Neural progenitor cell (in vitro differentiated cells): ENCODE data around the gene IPO8. TPM values are rescaled to one million over a fixed set of nuclear protein-coding genes. Genes with fewer than 3 reads are reported as not detected.

Source experiments
- DNase-seq: peaks from one replicate; pipeline ENCODE4 v3.0.0-alpha.2; 2016; ENCODE audit warnings: low spot score
- H2AFZ ChIP-seq: fragments of 200-600 bp; sonication (generic); replicated peaks from 2 replicates; pipeline ENCODE4 v1.6.1; 2016; ENCODE audit warnings: antibody characterized with exemption
- H3F3A ChIP-seq: fragments of 200-600 bp; sonication (generic); 2 replicates; pipeline ENCODE4 v1.6.1; 2016; ENCODE audit warnings: antibody characterized with exemption, low read depth
- H3K27ac ChIP-seq: fragments of 200-600 bp; sonication (generic); 2 replicates; pipeline ENCODE4 v1.5.1; 2016; ENCODE audit warnings: mild to moderate bottlenecking
- H3K27me3 ChIP-seq: fragments of 200-600 bp; sonication (generic); 2 replicates; pipeline ENCODE4 v1.6.1; 2016; ENCODE audit warnings: mild to moderate bottlenecking, moderate library complexity
- H3K36me3 ChIP-seq: fragments of 200-600 bp; sonication (generic); 2 replicates; pipeline ENCODE4 v1.5.1; 2016
- H3K4me1 ChIP-seq: fragments of 200-600 bp; sonication (generic); 2 replicates; pipeline ENCODE4 v1.6.1; 2016; ENCODE audit warnings: mixed run types
- H3K4me2 ChIP-seq: fragments of 200-600 bp; sonication (generic); 2 replicates; pipeline ENCODE4 v1.6.1; 2016
- H3K4me3 ChIP-seq: fragments of 200-600 bp; sonication (generic); 2 replicates; pipeline ENCODE4 v1.5.1; 2016
- H3K79me2 ChIP-seq: fragments of 200-600 bp; sonication (generic); 2 replicates; pipeline ENCODE4 v1.6.1; 2016; ENCODE audit warnings: low read depth
- H3K9ac ChIP-seq: fragments of 200-600 bp; sonication (generic); 2 replicates; pipeline ENCODE4 v1.6.1; 2016
- H3K9me3 ChIP-seq: fragments of 200-600 bp; sonication (generic); 2 replicates; pipeline ENCODE4 v1.5.1; 2016; ENCODE audit warnings: low read depth
- H4K20me1 ChIP-seq: fragments of 200-600 bp; sonication (generic); 2 replicates; pipeline ENCODE4 v1.6.1; 2016; ENCODE audit warnings: low read depth
- H3K27ac Mint-ChIP-seq: 3 replicates; pipeline ENCODE4 v1.8.0; 2021; ENCODE audit warnings: mixed read lengths
- H3K27me3 Mint-ChIP-seq: 2 replicates; pipeline ENCODE4 v1.8.0; 2022; ENCODE audit warnings: low read depth, mild to moderate bottlenecking, inconsistent platforms, moderate library complexity, mixed read lengths; ENCODE audit not compliant: insufficient read depth
- H3K36me3 Mint-ChIP-seq: 3 replicates; pipeline ENCODE4 v1.8.0; 2021; ENCODE audit warnings: mixed read lengths
- H3K4me1 Mint-ChIP-seq: 3 replicates; pipeline ENCODE4 v1.8.0; 2021; ENCODE audit warnings: mixed read lengths
- H3K4me3 Mint-ChIP-seq: 3 replicates; pipeline ENCODE4 v1.8.0; 2021; ENCODE audit warnings: mild to moderate bottlenecking, moderate library complexity, mixed read lengths
- H3K9me3 Mint-ChIP-seq: 3 replicates; pipeline ENCODE4 v1.8.0; 2020; ENCODE audit warnings: mixed read lengths
- EZH2 ChIP-seq: fragments of 200-600 bp; sonication (generic); IDR thresholded peaks from 2 replicates; pipeline ENCODE4 v1.6.1; 2017; ENCODE audit warnings: antibody characterized with exemption, mild to moderate bottlenecking, moderate library complexity
- EZH2phosphoT487 ChIP-seq: fragments of 200-600 bp; sonication (generic); IDR thresholded peaks from 2 replicates; pipeline ENCODE4 v1.6.1; 2017; ENCODE audit warnings: antibody characterized with exemption
- total RNA-seq: library from RNA; depleted of rRNA; stranded (reverse); fragments of >200 nt; gene quantifications from 2 replicates; pipeline ENCODE4 v1.2.3, GENCODE V29; 2015; ENCODE audit warnings: low replicate concordance
- TF ChIP-seq, protein P1 (sequence below): fragments of 200-600 bp; sonication (generic); IDR thresholded peaks from 2 replicates; pipeline ENCODE4 v1.5.1; 2017; ENCODE audit warnings: antibody characterized with exemption, mild to moderate bottlenecking

IPO8 gene
- total RNA-seq, 1 donor from 2014 or later = 54.5 TPM

DNA sequence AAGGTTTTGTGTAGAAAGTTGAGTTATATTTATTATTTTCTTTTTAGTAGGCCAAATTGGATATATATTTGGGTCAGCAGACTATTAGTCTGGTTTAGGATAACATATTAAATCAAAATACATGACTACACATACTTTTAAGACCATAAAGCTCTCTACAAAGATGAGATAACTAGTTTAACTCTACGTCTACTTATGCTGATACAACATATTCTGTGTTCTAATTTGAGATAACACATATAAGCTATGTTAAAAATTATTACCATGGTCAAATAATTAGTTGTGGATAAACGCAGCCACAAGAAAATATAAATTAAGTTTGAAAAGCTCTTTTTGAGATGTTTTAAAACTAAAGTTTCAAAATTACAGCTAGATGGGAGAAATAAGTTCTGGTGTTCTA lies 55.3 kb downstream of the IPO8 start:
- Mint-ChIP-seq H3K36me3 (peaks cover 20% of the 10 kb centered on the region), H3K27me3 (peaks cover 2% of the 10 kb centered on the region), H3K4me3 (no peak overlapping the region), H3K9me3 (no peaks in the 10 kb centered on the region), H3K27ac (no peak overlapping the region), H3K4me1 (no peaks in the 10 kb centered on the region)
- no peak for DNase-seq
- Histone ChIP-seq H3K27ac (no peak overlapping the region), H3K79me2 (no peaks in the 10 kb centered on the region), H3K27me3 (no peaks in the 10 kb centered on the region), H4K20me1 (no peaks in the 10 kb centered on the region), H3K4me2 (no peak overlapping the region), H3K9ac (no peak overlapping the region), H2AFZ (no peak overlapping the region), H3K4me3 (no peak overlapping the region), H3F3A (no peaks in the 10 kb centered on the region), H3K9me3 (no peaks in the 10 kb centered on the region), H3K4me1 (no peaks in the 10 kb centered on the region), H3K36me3 (no peaks in the 10 kb centered on the region)
- no peak for TF ChIP-seq EZH2phosphoT487
- no peak for TF ChIP-seq EZH2
- TF ChIP-seq, protein P1, sequence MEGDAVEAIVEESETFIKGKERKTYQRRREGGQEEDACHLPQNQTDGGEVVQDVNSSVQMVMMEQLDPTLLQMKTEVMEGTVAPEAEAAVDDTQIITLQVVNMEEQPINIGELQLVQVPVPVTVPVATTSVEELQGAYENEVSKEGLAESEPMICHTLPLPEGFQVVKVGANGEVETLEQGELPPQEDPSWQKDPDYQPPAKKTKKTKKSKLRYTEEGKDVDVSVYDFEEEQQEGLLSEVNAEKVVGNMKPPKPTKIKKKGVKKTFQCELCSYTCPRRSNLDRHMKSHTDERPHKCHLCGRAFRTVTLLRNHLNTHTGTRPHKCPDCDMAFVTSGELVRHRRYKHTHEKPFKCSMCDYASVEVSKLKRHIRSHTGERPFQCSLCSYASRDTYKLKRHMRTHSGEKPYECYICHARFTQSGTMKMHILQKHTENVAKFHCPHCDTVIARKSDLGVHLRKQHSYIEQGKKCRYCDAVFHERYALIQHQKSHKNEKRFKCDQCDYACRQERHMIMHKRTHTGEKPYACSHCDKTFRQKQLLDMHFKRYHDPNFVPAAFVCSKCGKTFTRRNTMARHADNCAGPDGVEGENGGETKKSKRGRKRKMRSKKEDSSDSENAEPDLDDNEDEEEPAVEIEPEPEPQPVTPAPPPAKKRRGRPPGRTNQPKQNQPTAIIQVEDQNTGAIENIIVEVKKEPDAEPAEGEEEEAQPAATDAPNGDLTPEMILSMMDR = no peak

DNA sequence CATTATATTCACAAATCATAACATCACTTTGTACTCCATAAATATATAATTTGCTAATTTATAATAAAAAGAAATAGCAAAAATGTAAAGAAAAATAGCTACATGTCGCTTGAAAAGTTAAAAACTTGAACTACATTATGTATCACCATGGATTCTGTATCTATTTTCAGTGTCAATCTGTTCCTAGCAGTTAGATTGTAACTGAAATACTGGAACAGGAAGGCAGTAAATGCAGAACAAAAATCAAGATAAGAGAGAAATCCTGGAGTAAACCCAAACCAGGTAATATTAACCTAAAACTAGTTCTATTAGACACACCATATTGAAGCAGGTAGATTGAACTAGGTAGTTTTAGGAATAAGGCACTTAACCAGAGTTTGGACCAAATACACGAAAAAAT lies 60.3 kb downstream of the IPO8 start:
- H3K4me1 ChIP-seq = peaks cover 3% of the 10 kb centered on the region
- no peaks in the 10 kb centered on the region for H3K79me2 ChIP-seq
- Mint-ChIP-seq H3K4me1 (no peaks in the 10 kb centered on the region), H3K4me3 (no peak overlapping the region), H3K36me3 (peaks cover 20% of the 10 kb centered on the region), H3K27ac (no peak overlapping the region), H3K9me3 (no peaks in the 10 kb centered on the region), H3K27me3 (no peaks in the 10 kb centered on the region)
- no peak overlapping the region for H2AFZ ChIP-seq
- H4K20me1 ChIP-seq = no peaks in the 10 kb centered on the region
- H3K36me3 ChIP-seq = peaks cover 5% of the 10 kb centered on the region
- no peak overlapping the region for H3K27ac ChIP-seq
- TF ChIP-seq EZH2 = no peak
- no peak for TF ChIP-seq EZH2phosphoT487
- TF ChIP-seq, protein P1 = no peak
- no peaks in the 10 kb centered on the region for H3K27me3 ChIP-seq
- H3K9ac ChIP-seq = no peak overlapping the region
- H3K4me3 ChIP-seq = no peak overlapping the region
- no peaks in the 10 kb centered on the region for H3K9me3 ChIP-seq
- no peak for DNase-seq
- H3F3A ChIP-seq = no peaks in the 10 kb centered on the region
- no peak overlapping the region for H3K4me2 ChIP-seq

DNA sequence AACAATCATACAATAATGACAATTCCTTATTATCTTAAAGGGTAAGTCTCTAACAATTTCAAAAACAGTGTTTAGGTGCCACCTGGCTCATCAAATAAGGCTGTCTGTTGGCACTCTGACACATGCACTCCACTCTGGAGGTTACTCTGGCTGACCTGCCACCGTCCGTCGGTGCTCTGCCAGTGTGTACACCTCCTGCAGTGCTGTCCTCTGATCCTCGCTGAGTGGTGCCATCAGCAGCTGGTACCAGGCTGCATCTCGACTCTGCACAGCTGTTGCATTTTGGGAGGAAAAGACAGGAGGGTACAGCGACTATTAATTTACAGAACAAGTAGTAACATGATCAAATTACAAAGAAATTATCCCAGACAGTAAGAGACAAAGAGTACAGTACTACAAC lies 63.9 kb downstream of the IPO8 start:
- H3K36me3 Mint-ChIP-seq = peaks cover 15% of the 10 kb centered on the region
- no peaks in the 10 kb centered on the region for H3K9me3 Mint-ChIP-seq

More for the DNA sequence above, 63.9 kb downstream of the IPO8 start:
- Mint-ChIP-seq H3K27ac (no peak overlapping the region), H3K4me1 (no peaks in the 10 kb centered on the region), H3K27me3 (no peaks in the 10 kb centered on the region), H3K4me3 (no peak overlapping the region)
- Histone ChIP-seq H3F3A (no peaks in the 10 kb centered on the region), H3K27ac (no peak overlapping the region), H3K36me3 (peaks cover 5% of the 10 kb centered on the region), H3K9me3 (no peaks in the 10 kb centered on the region), H4K20me1 (no peaks in the 10 kb centered on the region), H3K4me2 (no peak overlapping the region), H3K4me3 (no peak overlapping the region), H3K4me1 (peaks cover 3% of the 10 kb centered on the region), H2AFZ (no peak overlapping the region), H3K9ac (no peak overlapping the region), H3K79me2 (no peaks in the 10 kb centered on the region), H3K27me3 (no peaks in the 10 kb centered on the region)
- TF ChIP-seq EZH2 = no peak
- TF ChIP-seq, protein P1 = no peak
- no peak for TF ChIP-seq EZH2phosphoT487
- no peak for DNase-seq
